NB4 (cell line): Measurements from ENCODE around the gene LCAT.

ENCODE experiments used
- CTCF ChIP-seq: IDR thresholded peaks from one replicate; pipeline ENCODE4 v1.5.1; 2012; ENCODE audit warnings: low read depth, low read length
- MYC ChIP-seq: IDR thresholded peaks from 2 replicates; pipeline ENCODE4 v1.6.1; 2011; ENCODE audit warnings: low read depth, low read length
- POLR2A ChIP-seq: IDR thresholded peaks from 2 replicates; pipeline ENCODE4 v1.6.1; 2011; ENCODE audit warnings: mild to moderate bottlenecking; ENCODE audit not compliant: insufficient read length; ENCODE audit errors: extremely low read depth
- TF ChIP-seq, protein P1 (sequence below): IDR thresholded peaks from 2 replicates; pipeline ENCODE4 v1.6.1; 2011; ENCODE audit warnings: low read depth, low read length

- TF ChIP-seq, protein P1, sequence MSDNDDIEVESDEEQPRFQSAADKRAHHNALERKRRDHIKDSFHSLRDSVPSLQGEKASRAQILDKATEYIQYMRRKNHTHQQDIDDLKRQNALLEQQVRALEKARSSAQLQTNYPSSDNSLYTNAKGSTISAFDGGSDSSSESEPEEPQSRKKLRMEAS: no peak
- no peak for TF ChIP-seq CTCF
- TF ChIP-seq POLR2A: no peak
- no peak for TF ChIP-seq MYC
Observed at GRCh38 chr16:67930191-67930590, 13.7 kb downstream of the LCAT start.
